HG02840 (cell line): ENCODE data around the gene CCDC92.

Experiments used
- ATAC-seq: cut with Tn5 transposase; IDR thresholded peaks from one replicate; pipeline ENCODE4 v1.9.1; 2021; ENCODE audit warnings: mild to moderate bottlenecking, moderate library complexity, moderate number of reproducible peaks; ENCODE audit not compliant: unreplicated experiment, low FRiP score

Gene CCDC92

GRCh38 chr12:124002654-124003053, 30.0 kb upstream of the CCDC92 start:
- no peak for ATAC-seq

- ATAC-seq, result no peak
Observed at GRCh38 chr12:124002021-124002644, 29.5 kb upstream of the CCDC92 start.

GRCh38 chr12:124001343-124001742, 28.7 kb upstream of the CCDC92 start:
- no peak for ATAC-seq

- ATAC-seq, result no peak
Observed at GRCh38 chr12:124000111-124000510, 27.5 kb upstream of the CCDC92 start.

GRCh38 chr12:123998991-123999359, 26.3 kb upstream of the CCDC92 start:
- ATAC-seq, result no peak

GRCh38 chr12:123998344-123998990, 25.8 kb upstream of the CCDC92 start:
- no peak for ATAC-seq

- ATAC-seq, result no peak
Observed at GRCh38 chr12:123997908-123998307, 25.3 kb upstream of the CCDC92 start.

- ATAC-seq, result no peak
Observed at GRCh38 chr12:123997033-123997822, 24.6 kb upstream of the CCDC92 start.

GRCh38 chr12:123996581-123996980, 23.9 kb upstream of the CCDC92 start:
- ATAC-seq, result no peak

- ATAC-seq, result no peak
Observed at GRCh38 chr12:123995023-123995748, 22.6 kb upstream of the CCDC92 start.

GRCh38 chr12:123992118-123992825, 19.6 kb upstream of the CCDC92 start:
- ATAC-seq, result no peak

- no peak for ATAC-seq
Observed at GRCh38 chr12:123991372-123991951, 18.8 kb upstream of the CCDC92 start.

GRCh38 chr12:123990511-123990910, 17.9 kb upstream of the CCDC92 start:
- ATAC-seq, result no peak

- ATAC-seq, result no peak
Observed at GRCh38 chr12:123989753-123990152, 17.1 kb upstream of the CCDC92 start.

GRCh38 chr12:123989168-123989567, 16.5 kb upstream of the CCDC92 start:
- no peak for ATAC-seq

GRCh38 chr12:123987022-123987421, 14.4 kb upstream of the CCDC92 start:
- ATAC-seq, result no peak

GRCh38 chr12:123986374-123986965, 13.8 kb upstream of the CCDC92 start:
- ATAC-seq, result no peak

GRCh38 chr12:123984903-123985302, 12.3 kb upstream of the CCDC92 start:
- no peak for ATAC-seq

GRCh38 chr12:123983822-123984485, 11.3 kb upstream of the CCDC92 start:
- ATAC-seq, result no peak
